ENCODE measurements around the gene ACKR2.

ACKR2 gene, protein sequence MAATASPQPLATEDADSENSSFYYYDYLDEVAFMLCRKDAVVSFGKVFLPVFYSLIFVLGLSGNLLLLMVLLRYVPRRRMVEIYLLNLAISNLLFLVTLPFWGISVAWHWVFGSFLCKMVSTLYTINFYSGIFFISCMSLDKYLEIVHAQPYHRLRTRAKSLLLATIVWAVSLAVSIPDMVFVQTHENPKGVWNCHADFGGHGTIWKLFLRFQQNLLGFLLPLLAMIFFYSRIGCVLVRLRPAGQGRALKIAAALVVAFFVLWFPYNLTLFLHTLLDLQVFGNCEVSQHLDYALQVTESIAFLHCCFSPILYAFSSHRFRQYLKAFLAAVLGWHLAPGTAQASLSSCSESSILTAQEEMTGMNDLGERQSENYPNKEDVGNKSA

DNA sequence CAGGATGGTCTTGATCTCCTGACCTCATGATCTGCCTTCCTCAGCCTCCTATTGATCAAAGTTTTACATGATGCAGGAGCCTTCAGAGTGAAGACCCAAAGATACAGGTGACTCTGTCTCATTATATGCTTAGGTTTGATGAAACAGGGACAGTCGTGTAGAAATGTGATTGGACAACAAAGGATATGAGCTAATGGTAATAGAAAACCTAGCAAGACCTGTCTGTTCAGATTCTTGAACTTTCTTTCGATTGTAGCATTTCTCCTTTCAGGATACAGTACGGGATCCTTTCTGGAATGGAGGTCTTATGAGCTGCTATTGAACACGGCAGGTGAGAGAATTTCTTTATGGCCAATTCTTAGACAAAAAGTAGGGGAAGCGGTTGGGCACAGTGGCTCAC lies at the start of gene ACKR2:
Gene ACKR2 (plus strand): TSS at position 244 of the 400 bp plus-strand sequence. CDS start 55,058 bp downstream, outside the sequence.
- DNase-seq = no peak

DNA sequence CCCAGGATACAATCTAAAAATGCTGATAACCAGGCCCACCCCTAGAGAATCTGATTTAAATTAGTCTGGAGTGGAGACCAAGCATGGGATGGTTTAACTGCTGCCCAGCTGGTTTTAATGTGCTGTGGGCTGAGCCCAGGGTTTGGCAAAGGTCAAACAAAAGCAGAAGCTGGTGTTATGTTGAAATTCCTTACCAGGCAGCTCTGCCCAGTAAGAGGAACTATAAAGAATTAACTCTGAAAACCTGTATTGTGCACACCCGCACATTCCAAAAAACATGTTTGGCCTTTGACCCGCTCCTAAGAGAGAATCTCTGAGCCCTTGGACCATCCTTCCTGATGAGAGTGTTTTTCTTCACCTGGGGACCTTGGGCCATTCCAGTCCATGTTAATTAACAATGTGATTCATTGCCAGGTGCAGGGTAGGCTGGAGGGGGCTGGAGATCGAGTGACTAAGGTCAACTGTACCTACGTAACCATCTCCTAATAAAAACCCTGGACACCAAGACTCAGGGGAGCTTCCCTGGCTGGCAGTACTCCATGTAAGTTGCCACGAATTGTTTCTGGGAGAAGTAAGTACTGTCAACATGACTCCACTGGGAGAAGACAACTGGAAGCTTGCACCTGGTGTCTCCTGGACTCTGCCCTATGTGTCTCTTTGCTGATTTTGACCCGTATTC lies 47.1 kb upstream of the ACKR2 start:
- DNase-seq = no peak

DNA sequence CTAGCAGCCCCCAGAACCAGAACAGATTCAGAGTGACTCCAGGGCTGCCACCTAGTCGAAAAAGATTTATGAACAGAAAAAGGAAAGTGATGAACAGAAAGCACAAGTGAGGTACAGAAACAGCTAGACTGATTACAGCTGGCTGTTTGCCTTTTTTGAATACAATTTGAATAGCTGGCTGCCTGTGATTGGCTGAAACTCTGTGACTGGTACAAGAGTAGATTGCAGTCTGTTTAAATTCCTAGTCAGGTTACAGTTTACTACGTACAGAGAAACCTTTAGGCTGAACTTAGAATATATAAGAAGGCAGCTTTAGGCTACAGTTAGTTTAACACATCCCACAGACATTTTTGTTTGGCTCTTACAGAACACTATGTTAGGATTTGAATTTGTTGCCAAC lies 46.2 kb upstream of the ACKR2 start:
- no peak for DNase-seq

DNA sequence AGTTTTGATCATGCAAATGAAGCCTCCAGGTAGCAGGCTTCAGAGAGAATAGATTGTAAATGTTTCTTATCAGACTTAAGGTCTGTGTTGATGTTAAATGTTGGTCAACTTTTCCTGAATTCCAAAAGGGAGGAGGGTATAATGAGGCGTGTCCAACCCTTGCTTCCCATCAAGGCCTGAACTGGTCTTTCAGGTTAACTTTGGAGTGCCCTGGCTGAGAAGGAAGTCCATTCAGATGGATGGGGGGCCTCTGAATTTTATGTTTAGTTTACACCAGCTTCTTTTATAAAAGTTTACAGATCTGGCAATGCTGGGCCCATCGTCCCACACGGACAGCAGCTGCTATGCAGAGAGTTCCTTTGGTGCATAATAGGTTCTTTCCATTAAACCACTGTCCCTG lies 45.1 kb upstream of the ACKR2 start:
- no peak for DNase-seq

DNA sequence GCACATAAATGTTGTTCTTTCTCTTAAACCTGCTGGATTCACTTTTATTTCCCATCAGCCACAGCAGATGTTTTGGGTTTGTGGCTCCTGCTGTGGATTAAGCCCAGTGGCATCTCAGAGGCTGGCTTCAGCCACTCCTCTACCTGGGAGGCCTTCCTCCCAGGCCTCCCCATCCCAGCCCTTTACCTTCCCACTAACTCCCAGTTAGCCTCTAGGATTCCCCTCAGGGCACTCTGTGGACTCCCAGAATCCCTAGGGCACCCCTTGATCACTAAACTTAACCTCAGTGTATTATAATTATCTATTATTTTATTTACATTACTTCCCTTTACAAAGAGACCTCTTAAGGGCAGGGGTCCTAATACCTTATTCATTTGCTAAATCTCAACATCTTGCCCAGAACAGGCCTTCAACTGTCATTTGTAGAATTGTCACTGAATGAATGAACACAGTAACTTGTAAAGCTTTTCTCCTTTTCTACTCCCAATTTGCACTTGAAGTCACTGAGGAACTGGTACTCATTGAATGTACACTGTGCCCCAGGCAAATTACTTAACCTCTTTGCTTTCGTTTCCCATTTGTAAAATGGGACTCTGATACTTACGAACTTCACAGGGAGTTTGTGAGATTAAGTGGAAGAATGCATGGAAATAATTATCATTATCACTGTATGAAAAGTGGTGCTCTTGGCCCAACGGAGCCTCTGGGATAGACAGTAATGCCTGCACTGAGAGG lies 44.5 kb upstream of the ACKR2 start:
- no peak for DNase-seq

DNA sequence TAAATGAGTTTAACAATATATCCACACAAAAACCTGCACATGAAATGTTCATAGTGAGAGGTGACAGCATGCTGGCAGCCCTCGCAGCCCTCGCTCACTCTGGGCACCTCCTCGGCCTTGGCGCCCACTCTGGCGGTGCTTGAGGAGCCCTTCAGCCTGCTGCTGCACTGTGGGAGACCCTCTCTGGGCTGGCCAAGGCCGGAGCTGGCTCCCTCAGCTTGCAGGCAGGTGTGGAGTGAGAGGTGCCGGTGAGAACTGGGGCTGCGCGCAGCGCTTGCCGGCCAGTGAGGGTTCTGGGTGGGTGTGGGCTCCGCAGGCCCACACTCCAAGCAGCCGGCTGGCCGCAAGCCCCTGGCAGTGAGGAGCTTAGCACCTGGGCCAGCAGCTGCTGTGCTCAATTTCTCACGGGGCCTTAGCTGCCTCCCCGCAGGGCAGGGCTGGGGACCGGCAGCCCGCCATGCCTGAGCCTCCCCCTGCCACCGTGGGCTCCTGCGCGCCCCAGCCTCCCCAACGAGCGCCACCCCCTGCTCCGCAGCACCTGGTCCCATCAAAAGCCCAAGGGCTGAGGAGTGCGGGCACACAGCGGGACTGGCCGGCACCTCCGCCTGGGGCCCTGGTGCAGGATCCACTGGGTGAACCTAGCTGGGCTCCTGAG lies 39.6 kb upstream of the ACKR2 start:
- no peak for DNase-seq

DNA sequence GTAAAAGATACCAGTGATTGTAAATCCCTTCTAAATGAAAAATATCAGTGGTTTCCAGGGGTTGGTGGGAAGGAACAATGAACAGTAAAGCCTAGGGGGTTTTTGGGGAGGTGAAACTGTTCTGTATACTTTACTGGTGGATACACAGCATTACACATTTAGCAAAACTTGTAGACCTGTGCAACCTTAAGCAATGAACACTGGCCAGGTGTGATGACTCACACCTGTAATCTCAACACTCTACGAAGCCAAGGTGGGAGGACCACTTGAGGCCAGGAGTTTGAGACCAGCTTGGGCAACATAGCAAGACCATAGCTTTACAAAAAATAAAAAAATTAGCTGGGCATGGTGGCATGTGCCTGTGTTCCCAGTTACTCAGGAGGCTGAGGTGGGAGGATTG lies 38.0 kb upstream of the ACKR2 start:
- DNase-seq = no peak

DNA sequence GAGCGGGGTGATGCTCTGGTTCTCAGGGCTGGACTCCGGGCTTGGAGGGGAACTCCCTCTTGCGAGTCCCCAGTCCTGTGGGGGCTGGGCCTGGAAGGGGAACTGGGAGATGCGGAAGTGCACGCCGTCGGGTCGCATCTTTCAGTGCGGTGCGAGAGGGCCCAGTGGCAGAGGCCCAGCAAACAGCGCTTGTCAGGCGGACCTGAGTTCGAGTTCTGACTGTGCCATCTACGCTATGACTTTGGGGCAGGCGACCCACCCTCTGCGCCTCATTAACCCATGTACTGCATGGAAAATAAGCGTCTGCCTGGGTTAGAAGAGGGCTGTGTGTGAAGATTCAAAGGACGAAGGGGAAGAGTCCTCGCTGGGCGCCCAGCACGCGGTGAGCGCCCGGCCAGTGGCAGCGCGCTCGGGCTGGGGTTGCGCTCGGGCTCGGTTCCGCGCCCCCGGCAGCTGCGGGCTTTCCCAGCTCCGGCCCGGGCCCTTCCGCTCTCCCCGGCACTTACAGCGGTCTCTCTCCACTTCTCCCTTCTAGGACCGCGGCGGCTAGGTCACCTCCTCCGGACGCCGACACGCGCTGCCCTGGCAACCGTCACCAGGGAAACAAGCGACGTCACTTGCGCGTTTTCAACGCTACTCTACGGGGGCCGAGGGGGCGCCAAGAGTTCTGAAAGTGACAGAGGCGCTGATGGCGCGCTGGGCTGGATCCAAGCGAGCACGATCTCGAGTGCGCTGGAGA lies 36.4 kb upstream of the ACKR2 start, which contains the start of gene CCDC13:
Gene CCDC13 (minus strand): TSS at position 584 of the 739 bp plus-strand sequence. CDS start 14,908 bp downstream, outside the sequence.
- DNase-seq = peak; percentile 89

DNA sequence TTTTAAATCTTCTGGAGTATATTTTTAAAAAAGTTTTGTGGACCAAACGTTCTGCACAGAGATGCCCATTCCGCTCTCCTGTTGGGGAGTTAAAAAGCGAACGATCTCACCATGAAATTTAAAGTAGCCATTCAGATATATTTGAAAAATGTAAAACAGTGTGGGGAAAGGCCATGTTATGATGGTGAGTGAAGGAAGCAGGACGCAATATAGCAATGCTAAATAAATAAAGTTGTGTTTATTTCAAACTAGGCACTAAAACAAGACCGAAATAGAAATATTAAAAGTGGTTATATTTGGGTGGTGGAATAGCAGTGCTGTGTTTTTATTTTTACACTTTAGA lies 35.9 kb upstream of the ACKR2 start:
- DNase-seq = no peak

DNA sequence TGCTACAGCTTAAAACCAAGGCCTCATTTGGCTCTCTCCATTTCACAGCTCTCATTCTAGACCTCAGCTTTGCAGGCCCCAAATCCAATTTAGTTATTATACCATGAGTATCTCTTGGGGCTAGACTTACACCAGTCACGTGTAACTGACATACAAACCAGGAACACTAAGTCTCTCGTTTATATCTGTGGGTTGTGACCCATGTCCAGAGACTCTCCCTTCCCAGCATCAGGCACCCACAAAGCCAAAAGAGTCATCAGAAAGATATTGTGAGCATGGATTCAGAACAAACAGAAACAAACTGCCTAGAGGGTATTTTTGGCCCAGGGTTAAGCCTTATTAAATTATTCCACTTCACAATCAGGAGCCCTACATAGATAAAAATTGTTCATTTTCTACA lies 30.6 kb upstream of the ACKR2 start:
- DNase-seq = peak; percentile 91

DNA sequence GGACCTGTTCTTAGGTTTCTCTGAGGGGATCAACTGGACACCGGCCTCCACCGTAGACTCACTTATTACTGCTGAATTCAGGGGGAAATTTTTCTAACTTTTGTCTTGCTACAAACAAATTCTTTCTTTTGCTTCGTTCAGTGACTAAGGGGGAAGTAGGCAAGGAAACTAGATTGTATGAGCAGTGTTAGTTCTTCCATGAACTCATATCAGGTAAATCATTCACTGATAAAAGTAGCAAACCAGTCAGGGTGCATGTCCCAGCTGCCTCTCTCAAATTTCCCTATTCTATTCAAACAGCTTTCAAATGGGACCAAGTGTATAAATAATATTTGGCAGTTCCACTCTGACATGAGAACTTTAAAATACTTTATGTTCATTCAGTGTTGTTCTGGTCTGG lies 28.8 kb upstream of the ACKR2 start:
- no peak for DNase-seq

DNA sequence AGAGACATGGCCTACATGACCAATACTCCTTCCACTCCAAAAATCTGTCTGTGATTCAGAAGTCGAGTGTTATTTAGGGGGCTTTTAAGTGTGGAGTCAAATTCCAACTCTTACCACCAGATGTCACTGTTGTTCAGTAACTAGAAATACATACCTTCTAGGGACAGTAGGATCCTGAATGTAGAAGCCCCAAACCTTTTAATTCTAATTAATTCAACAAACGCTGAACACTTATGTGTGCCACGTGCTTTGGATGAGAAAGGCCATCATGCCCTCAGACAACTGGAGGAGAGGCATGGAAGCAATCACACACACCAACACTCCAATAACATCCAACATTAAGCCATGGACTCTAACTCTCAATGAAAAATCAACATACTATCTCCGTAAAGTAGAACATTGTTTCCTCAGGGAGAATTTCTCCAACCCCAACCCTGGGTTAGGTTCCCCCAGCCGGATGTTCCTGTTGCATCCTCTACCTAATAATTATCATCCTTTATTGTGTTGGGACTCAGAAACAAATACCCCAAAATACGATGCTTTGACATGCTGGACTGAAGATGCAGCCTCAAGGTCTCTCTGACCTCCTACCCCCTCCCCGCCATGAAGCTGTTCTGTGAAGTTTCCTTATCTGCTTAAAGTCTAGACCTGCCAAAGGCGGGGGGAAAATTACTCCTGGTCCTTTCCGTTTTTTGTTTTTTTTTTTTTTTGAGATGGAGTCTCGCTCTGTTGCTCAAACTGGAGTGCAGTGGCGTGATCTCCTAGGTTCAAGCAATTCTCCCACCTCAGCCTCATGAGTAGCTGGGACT lies 28.1 kb upstream of the ACKR2 start:
- DNase-seq = peak; percentile 82

DNA sequence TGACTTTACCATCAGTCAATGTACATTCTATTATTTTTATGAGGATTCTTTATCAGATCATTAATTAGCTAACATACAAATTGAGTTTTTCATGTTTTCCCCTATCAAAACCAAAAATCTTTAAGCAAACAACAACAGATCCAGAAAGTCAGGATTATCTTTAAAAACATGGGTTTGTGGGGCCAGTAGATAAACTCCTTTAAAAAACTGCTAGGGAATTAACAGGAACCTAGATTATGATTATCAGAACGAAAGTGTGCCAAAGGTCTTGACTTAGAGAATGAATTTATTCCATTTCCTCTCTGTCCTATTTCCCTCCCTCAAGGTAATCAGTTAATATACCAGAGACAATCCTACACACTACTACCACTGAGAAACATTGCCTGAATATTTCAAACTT lies 23.0 kb upstream of the ACKR2 start:
- DNase-seq = no peak

DNA sequence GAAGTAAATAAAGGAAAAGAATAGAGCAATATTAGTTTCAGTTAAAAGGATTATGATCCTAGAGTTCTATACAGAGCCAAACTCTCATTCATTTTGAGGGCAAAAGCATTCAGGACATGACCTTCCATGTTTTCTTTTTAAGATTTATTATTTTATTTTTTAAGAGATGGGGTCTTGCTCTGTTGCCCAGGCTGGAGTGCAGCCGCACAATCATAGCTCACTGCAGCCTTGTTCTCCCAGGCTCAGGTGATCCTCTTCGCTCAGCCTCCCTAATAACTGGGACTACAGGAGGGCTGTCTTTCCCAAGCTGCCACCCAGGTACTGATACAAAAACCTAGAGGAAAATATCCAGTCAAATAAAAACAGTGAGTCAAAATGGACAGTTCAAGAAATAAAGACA lies 22.6 kb upstream of the ACKR2 start:
- no peak for DNase-seq

DNA sequence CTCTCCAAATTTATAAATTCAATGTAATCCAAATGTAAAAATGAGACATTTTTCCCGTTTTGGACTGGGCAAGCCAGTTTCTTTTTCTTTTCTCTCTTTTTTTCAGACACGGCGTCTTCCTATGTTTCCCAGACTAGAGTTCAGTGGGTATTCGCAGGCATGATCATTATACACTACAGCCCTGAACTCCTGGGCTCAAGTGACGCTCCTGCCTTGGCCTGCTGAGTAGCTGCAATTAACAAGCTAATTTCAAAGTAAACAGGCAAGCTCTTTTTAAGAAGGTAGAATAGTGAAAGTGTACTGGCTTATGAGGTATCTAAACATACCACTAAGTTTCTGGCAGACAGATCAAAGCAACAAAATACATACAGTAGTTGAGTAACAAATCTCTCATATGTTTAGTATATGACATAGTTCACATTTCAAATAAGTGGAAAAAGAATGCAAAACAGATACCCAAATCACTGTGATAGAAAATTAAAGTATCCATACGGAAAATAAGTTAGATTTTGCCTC lies 18.5 kb upstream of the ACKR2 start:
- DNase-seq = no peak

DNA sequence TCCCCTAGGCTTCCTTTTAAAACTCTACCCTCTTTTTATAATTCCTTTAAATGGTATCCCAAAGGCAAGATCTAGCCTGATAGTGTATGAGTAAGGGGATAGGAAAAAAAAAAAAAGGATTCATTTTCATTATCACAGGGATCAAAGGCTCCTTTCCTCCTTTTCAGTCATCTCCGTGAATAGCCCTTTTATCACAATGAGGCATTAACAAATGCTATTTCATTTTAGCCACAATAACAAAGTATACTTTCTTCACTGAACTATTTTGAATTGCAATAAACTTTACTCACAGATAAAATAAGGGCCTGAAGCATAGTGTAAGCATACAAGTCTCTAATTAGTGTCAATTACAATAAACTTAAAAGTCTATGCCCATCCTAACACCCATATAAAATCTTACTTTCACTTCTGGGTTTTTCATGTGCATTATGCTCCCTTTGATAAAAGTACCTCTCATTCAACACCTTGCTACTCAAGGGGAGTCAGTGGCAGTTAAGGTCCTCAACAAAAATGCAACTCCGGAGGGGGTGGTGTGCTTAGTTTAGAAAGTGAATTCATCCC lies 13.5 kb upstream of the ACKR2 start:
- no peak for DNase-seq

DNA sequence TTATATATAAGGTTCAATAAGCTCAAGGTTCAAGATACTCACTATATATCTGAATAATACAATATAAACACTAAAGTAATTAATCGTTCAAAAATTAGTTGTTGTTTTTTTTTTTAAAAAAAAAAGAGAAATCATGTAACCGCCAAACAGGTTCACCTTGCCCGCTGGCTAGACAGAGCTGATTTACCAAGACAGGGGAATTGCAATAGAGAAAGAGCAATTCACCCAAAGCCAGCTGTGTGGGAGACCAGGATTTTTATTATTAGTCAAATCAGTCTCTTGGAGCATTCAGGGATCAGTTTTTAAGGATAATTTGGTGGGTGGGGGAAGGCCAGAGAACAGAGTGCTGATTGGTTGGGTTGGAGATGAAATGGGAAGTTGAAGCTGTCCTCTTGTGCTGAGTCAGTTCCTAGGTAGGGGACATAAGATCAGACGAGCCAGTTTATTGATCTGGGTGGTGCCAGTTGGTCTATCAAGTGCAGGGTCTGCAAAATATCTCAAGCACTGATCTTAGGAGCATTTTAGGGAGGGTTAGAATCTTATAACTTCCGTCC lies 12.8 kb upstream of the ACKR2 start:
- no peak for DNase-seq

DNA sequence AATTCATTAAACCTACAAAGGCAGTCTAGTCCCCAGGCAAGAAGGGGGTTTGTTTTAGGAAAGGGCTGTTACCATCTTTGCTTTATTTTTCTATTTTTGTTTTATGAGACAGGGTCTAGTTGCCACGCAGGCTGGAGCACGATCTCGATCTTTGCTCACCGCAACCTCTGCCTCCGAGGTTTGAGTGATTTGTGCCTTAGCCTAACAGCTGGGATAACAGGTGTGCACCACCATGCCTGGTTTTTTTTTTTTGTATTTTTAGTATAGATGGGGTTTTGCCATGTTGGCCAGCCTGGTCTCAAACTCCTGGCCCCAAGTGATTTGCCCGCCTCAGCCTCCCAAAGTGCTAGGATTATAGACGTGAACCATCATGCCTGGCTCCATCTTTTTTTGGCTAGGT lies 9.9 kb upstream of the ACKR2 start:
- DNase-seq = no peak

DNA sequence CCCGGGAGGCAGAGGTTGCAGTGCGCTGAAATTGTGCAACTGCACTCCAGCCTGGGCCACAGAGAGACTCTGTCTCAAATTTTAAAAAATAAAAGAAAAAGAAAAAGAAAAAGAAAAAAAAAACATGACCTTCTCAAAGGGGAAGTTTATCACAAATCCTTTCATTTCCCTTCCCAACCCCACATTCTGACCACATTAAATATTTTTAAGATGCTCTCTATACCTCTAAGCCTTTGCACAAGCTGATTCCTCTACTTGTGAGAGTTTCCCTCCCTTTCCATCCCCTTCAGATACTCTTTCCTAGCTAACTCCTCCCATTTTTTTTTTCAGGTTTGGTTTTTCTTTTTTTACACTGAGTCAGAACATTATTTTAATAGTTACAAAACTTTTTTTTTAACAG lies 9.0 kb upstream of the ACKR2 start:
- DNase-seq = no peak

DNA sequence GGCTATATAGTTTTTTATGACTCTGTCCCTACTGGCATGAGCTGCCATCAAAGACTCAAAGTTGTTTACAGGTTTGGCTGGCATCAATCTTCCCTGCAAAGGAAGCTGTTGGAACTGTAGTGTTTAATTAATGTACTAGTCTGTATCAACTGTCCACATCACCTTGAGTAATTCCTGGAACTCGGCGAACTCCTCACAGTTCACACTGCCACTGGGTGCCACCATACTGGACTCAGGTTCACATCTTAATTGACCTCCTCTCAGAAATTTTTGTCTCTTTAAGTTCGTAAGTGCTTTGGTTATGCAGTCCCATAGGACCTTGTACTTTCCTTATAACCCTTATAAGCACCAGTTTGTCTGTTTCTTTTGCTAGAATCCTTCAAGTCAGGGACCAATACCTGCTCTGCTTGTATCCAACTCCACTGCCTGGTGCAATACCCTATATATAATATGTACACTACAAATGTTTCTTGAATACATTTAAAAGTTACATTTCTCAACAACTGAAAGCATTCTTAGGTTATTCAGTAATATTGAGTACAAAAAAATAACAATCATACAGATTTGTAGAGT lies 8.1 kb upstream of the ACKR2 start:
- no peak for DNase-seq
